Activated T-helper 9 cell treated with anti-CD3 and anti-CD28 coated beads, Interleukin-2, amount 50 U/mL, for 16 hours (primary cell): ENCODE measurements around the gene REST.
"Not testable (repeated sequence)": the region's sequence is repeated elsewhere in the genome, so short reads cannot be mapped to it uniquely, and the experiment has no call there.

ENCODE experiments used
- DNase-seq: peaks from one replicate; pipeline ENCODE4 v3.0.0-alpha.2; 2020; ENCODE audit warnings: low read depth

Gene REST

GRCh38 chr4:56907489-56908205, at the start of gene REST:
REST (plus strand) TSS chr4:56907900; CDS start chr4:56910639, 2,739 bp downstream.
- peak; percentile 77 for DNase-seq

GRCh38 chr4:56859841-56860240, 47.9 kb upstream of the REST start:
- DNase-seq = no peak

- DNase-seq = no peak
Observed at GRCh38 chr4:56860781-56861180, 46.9 kb upstream of the REST start.

GRCh38 chr4:56861360-56861759, 46.3 kb upstream of the REST start:
- no peak for DNase-seq

GRCh38 chr4:56863441-56864139, 44.1 kb upstream of the REST start:
- DNase-seq = no peak

GRCh38 chr4:56870946-56871345, 36.8 kb upstream of the REST start:
- DNase-seq = no peak

- no peak for DNase-seq
Observed at GRCh38 chr4:56871371-56871866, 36.3 kb upstream of the REST start.

- DNase-seq = no peak
Observed at GRCh38 chr4:56874166-56874565, 33.5 kb upstream of the REST start.

GRCh38 chr4:56874923-56875322, 32.8 kb upstream of the REST start:
- DNase-seq = no peak

- DNase-seq = no peak
Observed at GRCh38 chr4:56876264-56876663, 31.4 kb upstream of the REST start.

- DNase-seq = no peak
Observed at GRCh38 chr4:56879996-56880395, 27.7 kb upstream of the REST start.

GRCh38 chr4:56880572-56880971, 27.1 kb upstream of the REST start:
- DNase-seq = no peak

GRCh38 chr4:56884511-56884910, 23.2 kb upstream of the REST start:
- DNase-seq = not testable (repeated sequence)

- DNase-seq = no peak
Observed at GRCh38 chr4:56892691-56893090, 15.0 kb upstream of the REST start.

GRCh38 chr4:56897842-56898241, 9.9 kb upstream of the REST start:
- not testable (repeated sequence) for DNase-seq

- DNase-seq = not testable (repeated sequence)
Observed at GRCh38 chr4:56900186-56900585, 7.5 kb upstream of the REST start.

- DNase-seq = no peak
Observed at GRCh38 chr4:56902703-56903102, 5.0 kb upstream of the REST start.

- DNase-seq = no peak
Observed at GRCh38 chr4:56905796-56906195, 1.9 kb upstream of the REST start.

- DNase-seq = no peak
Observed at GRCh38 chr4:56906489-56907393, 959 bp upstream of the REST start.

- DNase-seq = peak; percentile 59
Observed at GRCh38 chr4:56908206-56909085, 746 bp downstream of the REST start.
